SK-N-MC (cell line): ENCODE data around the gene ACSL4.
A peak's percentile ranks its signal among the peaks of the same experiment; 100 is the strongest.

Source experiments
- DNase-seq: peaks from one replicate; pipeline ENCODE4 v3.0.0-alpha.2; 2011; ENCODE audit warnings: low read depth, low spot score
- H3K27ac ChIP-seq: fragments of 200-600 bp; sonication (generic); 2 replicates; pipeline ENCODE4 v1.5.1; 2016; ENCODE audit warnings: mixed run types
- H3K36me3 ChIP-seq: fragments of 200-600 bp; sonication (generic); 2 replicates; pipeline ENCODE4 v1.6.1; 2017; ENCODE audit warnings: antibody characterized with exemption, low read length, mixed read lengths; ENCODE audit not compliant: insufficient read depth
- H3K4me3 ChIP-seq: fragments of 200-600 bp; sonication (generic); 2 replicates; pipeline ENCODE4 v1.5.1; 2016
- H3K9ac ChIP-seq: fragments of 200-600 bp; sonication (generic); 2 replicates; pipeline ENCODE4 v1.8.0; 2017; ENCODE audit warnings: mixed run types, mixed read lengths; ENCODE audit not compliant: insufficient read length
- H3K9me3 ChIP-seq: fragments of 200-600 bp; sonication (generic); 2 replicates; pipeline ENCODE4 v1.6.1; 2017; ENCODE audit warnings: low read depth, mild to moderate bottlenecking, antibody characterized with exemption, low read length, moderate library complexity, mixed read lengths
- EZH2 ChIP-seq: fragments of 200-600 bp; sonication (generic); IDR thresholded peaks from one replicate; pipeline ENCODE4 v1.6.1; 2017; ENCODE audit warnings: antibody characterized with exemption
- FOXP2 ChIP-seq: optimal IDR thresholded peaks from 2 replicates; pipeline ENCODE3; 2011; ENCODE audit warnings: mild to moderate bottlenecking, moderate library complexity; ENCODE audit not compliant: insufficient read depth; ENCODE audit errors: extremely low read length, control extremely low read depth
- POLR2AphosphoS5 ChIP-seq: IDR thresholded peaks from 2 replicates; pipeline ENCODE4 v1.6.1; 2012; ENCODE audit warnings: mild to moderate bottlenecking, low read depth, low read length, borderline replicate concordance

Gene ACSL4

GRCh38 chrX:109716431-109717028 is 16.5 kb downstream of the ACSL4 start:
- DNase-seq = no peak
- TF ChIP-seq POLR2AphosphoS5 (no peak), EZH2 (no peak), FOXP2 (no peak)
- no peaks in the 10 kb centered on the region for H3K9me3 ChIP-seq
- H3K27ac ChIP-seq = no peak overlapping the region
- H3K9ac ChIP-seq = no peak overlapping the region
- H3K36me3 ChIP-seq = no peaks in the 10 kb centered on the region
- H3K4me3 ChIP-seq = no peak overlapping the region

DNA sequence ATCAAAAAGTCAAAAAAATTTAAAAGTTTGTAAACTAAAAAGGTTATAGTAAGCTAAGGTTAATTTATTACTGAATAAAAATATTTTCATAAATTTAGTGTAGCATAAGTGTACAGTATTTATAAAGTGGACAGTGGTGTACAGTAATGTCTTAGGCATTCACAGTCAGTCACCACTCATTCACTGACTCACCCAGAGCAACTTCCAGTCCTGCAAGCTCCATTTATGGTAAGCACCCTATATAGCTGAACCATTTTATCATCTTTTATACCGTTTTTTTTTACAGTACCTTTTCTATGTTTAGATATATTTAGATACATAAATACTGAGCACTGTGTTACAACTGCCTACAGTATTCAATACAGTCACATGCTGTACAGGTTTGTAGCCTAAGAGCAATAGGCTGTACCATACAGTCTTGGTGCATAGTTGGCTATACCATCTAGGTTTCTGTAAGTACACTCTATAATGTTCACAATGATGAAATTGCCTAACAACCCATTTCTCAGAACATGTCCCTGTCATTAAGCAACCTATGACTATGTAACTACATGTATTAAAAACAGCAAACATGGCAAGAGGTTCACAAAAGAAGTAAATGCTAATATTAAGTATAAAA is 18.6 kb downstream of the ACSL4 start:
- H3K4me3 ChIP-seq = no peak overlapping the region
- TF ChIP-seq FOXP2 (no peak), POLR2AphosphoS5 (no peak), EZH2 (no peak)
- H3K36me3 ChIP-seq = no peaks in the 10 kb centered on the region
- no peak overlapping the region for H3K27ac ChIP-seq
- no peak overlapping the region for H3K9ac ChIP-seq
- H3K9me3 ChIP-seq = no peaks in the 10 kb centered on the region
- DNase-seq = no peak

- DNase-seq = no peak
- Histone ChIP-seq H3K27ac (no peak overlapping the region), H3K9me3 (no peaks in the 10 kb centered on the region), H3K4me3 (no peak overlapping the region), H3K9ac (no peak overlapping the region), H3K36me3 (no peaks in the 10 kb centered on the region)
- TF ChIP-seq POLR2AphosphoS5 (no peak), EZH2 (no peak), FOXP2 (no peak)
Measured at GRCh38 chrX:109710181-109710580, 22.9 kb downstream of the ACSL4 start.

DNA sequence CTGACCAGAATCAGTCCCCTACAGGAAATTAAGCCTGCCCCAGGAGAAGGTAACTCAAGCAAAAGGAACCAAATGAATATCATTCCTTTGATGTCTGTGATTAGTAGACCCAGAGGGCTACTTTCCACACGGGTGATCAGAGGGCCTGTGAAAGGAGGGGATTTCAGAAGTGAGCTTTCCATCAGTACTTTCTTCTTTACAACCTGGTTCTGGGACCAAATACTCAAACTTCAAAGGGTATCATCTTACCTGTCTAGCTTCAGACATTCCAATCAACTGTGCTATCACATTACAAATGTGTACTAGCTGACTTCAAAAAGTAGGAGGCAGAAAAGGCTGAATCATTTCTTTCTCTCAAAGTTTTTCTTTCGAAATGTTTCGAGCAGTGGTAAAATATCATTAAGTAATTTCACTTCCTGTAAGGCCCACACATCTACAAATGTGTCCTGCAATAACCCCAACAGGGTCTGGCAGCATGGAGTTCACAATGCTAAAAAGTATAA is 23.9 kb downstream of the ACSL4 start:
- TF ChIP-seq POLR2AphosphoS5 = no peak
- no peak for TF ChIP-seq FOXP2
- no peak for TF ChIP-seq EZH2
- H3K9ac ChIP-seq = peak overlapping the region; percentile 53
- H3K4me3 ChIP-seq = peak overlapping the region; percentile 42; the same call in 1 of the 2 replicates
- peak overlapping the region; percentile 87 for H3K27ac ChIP-seq
- H3K9me3 ChIP-seq = no peaks in the 10 kb centered on the region
- DNase-seq = no peak
- H3K36me3 ChIP-seq = no peaks in the 10 kb centered on the region

GRCh38 chrX:109707720-109708119 is 25.3 kb downstream of the ACSL4 start:
- no peak for TF ChIP-seq POLR2AphosphoS5
- no peak for TF ChIP-seq FOXP2
- no peak for TF ChIP-seq EZH2
- DNase-seq = no peak
- Histone ChIP-seq H3K27ac (no peak overlapping the region), H3K36me3 (no peaks in the 10 kb centered on the region), H3K9me3 (no peaks in the 10 kb centered on the region), H3K9ac (no peak overlapping the region), H3K4me3 (no peak overlapping the region)

DNA sequence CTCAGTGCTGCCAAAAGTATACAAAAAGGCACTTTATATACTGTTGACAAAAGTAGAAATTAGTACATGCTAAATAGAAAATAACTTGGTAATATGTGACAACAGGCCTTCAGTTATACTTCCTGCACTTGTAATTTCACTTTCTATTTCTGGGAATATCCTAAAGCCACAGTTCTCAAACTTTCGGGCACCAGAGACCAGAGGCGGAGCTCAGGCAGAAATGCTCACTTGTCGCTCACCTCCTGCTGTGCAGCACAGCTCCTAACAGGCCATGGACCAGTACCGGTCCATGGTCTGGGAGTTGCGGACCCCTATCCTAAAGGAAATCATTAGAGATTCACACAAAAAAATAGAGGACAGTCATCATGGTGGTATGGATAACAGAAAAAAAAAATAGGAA is 25.7 kb downstream of the ACSL4 start:
- DNase-seq = no peak
- Histone ChIP-seq H3K9ac (no peak overlapping the region), H3K36me3 (no peaks in the 10 kb centered on the region)

DNA sequence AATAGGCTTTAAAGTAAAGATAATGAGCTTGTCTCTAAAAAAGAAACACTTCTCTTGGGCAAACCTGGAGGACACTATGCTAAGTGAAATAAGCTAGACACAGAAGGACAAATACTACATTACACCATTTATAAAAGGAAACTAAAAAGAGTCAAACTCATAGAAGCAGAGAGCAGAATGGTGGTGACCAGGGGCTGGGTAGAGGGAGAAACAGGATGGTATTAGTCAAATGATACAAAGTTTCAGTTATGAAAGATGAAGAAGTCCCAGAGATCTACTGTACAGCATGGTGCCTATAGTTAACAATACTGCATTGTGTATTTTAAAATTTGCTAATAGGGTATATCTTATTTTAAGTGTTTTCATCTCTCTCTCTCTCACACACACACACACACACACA is 28.5 kb downstream of the ACSL4 start:
- Histone ChIP-seq H3K27ac (no peak overlapping the region), H3K36me3 (no peaks in the 10 kb centered on the region), H3K9ac (no peak overlapping the region), H3K9me3 (no peaks in the 10 kb centered on the region), H3K4me3 (no peak overlapping the region)
- no peak for DNase-seq
- TF ChIP-seq EZH2 = no peak
- no peak for TF ChIP-seq POLR2AphosphoS5
- TF ChIP-seq FOXP2 = no peak

More for the DNA sequence above, 25.7 kb downstream of the ACSL4 start:
- H3K9me3 ChIP-seq = no peaks in the 10 kb centered on the region
- no peak overlapping the region for H3K27ac ChIP-seq
- no peak overlapping the region for H3K4me3 ChIP-seq
- TF ChIP-seq POLR2AphosphoS5 = no peak
- no peak for TF ChIP-seq FOXP2
- no peak for TF ChIP-seq EZH2

- TF ChIP-seq POLR2AphosphoS5 (no peak), FOXP2 (no peak), EZH2 (no peak)
- H3K27ac ChIP-seq = no peak overlapping the region
Measured at GRCh38 chrX:109697855-109698254, 35.2 kb downstream of the ACSL4 start.

GRCh38 chrX:109696146-109696740 is 36.8 kb downstream of the ACSL4 start:
- TF ChIP-seq POLR2AphosphoS5 (no peak), EZH2 (no peak), FOXP2 (no peak)
- no peak overlapping the region for H3K4me3 ChIP-seq
- no peak for DNase-seq
- no peak overlapping the region for H3K9ac ChIP-seq
- no peaks in the 10 kb centered on the region for H3K9me3 ChIP-seq
- H3K27ac ChIP-seq = no peak overlapping the region
- H3K36me3 ChIP-seq = no peaks in the 10 kb centered on the region

More at GRCh38 chrX:109697855-109698254, 35.2 kb downstream of the ACSL4 start:
- no peaks in the 10 kb centered on the region for H3K36me3 ChIP-seq
- DNase-seq = no peak
- H3K9ac ChIP-seq = no peak overlapping the region
- no peak overlapping the region for H3K4me3 ChIP-seq
- no peaks in the 10 kb centered on the region for H3K9me3 ChIP-seq
